HG03520 (cell line): ENCODE measurements around the gene GAS1.

Source experiments
- ATAC-seq: cut with Tn5 transposase; IDR thresholded peaks from one replicate; pipeline ENCODE4 v1.9.1; 2021; ENCODE audit warnings: mild to moderate bottlenecking, moderate library complexity; ENCODE audit not compliant: unreplicated experiment

The GAS1 gene

DNA sequence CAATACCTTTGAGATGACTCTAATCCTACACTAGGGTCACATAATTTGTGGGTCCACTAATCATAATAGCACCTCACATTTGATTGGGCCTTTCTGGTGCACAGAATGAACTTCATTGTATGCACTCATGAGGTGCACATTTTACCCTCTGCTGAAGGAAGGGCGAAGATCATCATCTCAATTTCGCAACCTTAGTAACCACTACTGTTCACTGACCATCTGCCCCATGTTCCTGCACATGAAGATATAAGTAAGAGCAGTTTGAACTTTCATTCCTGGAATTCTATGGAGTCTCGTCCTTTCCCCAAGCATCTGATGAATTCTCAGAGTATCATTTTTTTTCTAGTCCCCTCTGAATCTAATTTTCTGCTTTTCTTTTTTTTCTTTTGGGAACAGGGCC is 21.2 kb downstream of the GAS1 start:
- ATAC-seq = no peak

DNA sequence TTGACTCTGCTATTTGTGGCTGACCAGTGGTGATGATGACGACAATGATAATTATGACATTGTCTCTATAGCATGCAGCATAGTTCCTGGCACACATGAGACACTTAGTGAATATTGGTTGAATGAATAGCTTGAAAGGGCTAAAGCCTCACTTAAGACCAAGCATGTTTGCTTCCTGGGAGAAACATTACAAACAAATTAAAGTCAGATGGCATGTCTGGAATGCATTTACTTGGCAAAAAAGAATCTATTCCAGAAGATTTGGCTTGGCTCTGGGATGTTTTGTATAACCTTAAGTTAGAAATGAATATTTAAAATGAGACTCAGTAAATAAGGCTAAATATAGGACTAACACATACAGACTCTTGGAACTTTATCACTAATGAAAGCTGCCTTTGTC is 21.6 kb downstream of the GAS1 start:
- no peak for ATAC-seq

- no peak for ATAC-seq
Observed at GRCh38 chr9:86924206-86924605, 23.1 kb downstream of the GAS1 start.

GRCh38 chr9:86921151-86921923 is 26.0 kb downstream of the GAS1 start:
- no peak for ATAC-seq

- no peak for ATAC-seq
Observed at GRCh38 chr9:86918556-86918955, 28.8 kb downstream of the GAS1 start.

GRCh38 chr9:86912210-86912609 is 35.1 kb downstream of the GAS1 start:
- ATAC-seq = no peak

DNA sequence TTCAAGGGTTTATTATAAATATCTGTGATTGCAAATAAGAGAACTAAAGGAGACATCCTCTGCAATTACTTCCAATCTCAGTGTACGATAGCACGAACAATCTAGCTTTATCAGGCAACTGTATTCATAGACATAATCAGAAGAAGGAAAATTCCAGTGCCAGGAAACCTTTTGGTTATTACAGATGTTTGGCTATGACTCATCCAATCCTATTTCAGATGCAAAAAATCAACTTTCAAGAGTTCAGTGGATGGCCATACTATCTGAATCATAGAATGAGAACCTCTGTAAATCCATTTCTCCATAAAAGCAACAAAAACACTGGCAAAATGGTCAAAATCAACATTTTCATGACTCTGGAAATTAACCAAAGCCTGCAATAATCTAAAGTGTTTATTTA is 37.9 kb downstream of the GAS1 start:
- no peak for ATAC-seq

GRCh38 chr9:86908261-86908660 is 39.0 kb downstream of the GAS1 start:
- no peak for ATAC-seq

GRCh38 chr9:86907346-86907745 is 40.0 kb downstream of the GAS1 start:
- no peak for ATAC-seq

GRCh38 chr9:86903734-86904085 is 43.6 kb downstream of the GAS1 start:
- no peak for ATAC-seq

DNA sequence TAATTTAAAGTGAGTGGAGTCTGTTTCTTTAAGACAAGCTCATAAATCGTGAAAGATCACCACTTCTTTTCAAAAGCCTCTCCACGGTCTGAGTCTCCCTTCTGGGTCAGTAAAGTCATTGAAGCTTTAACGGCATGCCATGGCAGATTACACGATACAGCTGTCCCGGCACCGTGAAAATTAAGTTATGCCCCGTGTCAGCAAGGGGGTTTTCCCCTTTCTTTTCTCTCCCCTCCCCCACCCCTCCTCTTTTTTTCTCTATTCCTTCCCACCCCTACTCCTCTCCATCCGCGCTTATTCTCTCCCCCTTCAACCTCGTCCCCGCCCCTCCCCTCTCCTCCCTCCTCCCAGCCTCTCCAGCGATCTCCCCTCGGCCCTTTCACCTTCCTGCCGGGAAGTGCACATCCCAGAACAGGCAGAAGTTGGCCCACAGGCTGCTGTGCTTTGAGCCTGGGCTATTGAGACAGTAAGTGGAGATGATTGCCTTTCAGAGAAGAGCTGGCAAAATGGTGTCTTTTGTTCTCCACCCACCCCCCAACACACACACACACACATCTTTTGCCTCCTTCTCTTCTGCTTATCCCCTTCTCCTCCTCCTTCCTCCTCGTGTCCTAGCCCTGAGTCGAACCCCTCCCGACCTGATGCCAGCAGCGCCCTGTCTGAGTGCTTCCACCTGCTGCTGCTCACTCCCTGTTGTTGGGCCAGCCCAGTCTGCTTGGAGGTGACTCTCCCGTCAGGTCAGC is 44.1 kb downstream of the GAS1 start:
- no peak for ATAC-seq

GRCh38 chr9:86902586-86902985 is 44.7 kb downstream of the GAS1 start:
- no peak for ATAC-seq

- no peak for ATAC-seq
Observed at GRCh38 chr9:86902176-86902575, 45.1 kb downstream of the GAS1 start.

DNA sequence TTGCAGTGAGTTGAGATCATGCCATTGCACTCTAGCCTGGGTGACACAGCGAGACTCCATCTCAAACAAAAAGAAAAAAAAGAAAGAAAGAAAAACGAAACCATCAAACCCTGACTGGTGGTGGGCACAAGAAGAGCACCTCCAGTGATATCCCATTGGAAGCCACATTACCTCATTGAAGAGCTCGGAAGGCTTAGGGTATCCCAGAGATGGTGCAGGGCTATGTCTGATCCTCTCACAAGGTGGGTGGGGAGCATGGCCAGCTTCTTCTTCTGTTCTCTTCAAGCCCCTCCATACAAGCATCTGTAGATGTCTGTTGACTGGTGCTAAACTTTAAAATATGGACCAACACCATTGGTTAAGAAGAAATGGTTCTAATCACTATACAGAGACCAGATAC is 45.8 kb downstream of the GAS1 start:
- no peak for ATAC-seq
